HepG2 (cell line): ENCODE results near the gene CYSRT1. TPM values are rescaled to one million over a fixed set of nuclear protein-coding genes. Genes with fewer than 3 reads are reported as not detected.

Experiments used
- DMTF1 ChIP-seq: sonication (generic); formaldehyde crosslinking; IDR thresholded peaks from 2 replicates; pipeline ENCODE4 v1.4.0; 2020; ENCODE audit warnings: mild to moderate bottlenecking, missing genetic modification reagents
- E2F5 ChIP-seq: sonication (generic); formaldehyde crosslinking; conservative IDR thresholded peaks from 2 replicates; pipeline ENCODE4 v1.4.0; 2020; ENCODE audit warnings: missing genetic modification reagents
- ERF ChIP-seq: IDR thresholded peaks from 2 replicates; pipeline ENCODE4 v1.6.1; 2018; ENCODE audit warnings: missing biosample characterization, missing genetic modification reagents
- GZF1 ChIP-seq: sonication (generic); formaldehyde crosslinking; IDR thresholded peaks from 2 replicates; pipeline ENCODE4 v1.5.1; 2020; ENCODE audit warnings: mild to moderate bottlenecking, missing genetic modification reagents
- HMGA1 ChIP-seq: sonication (generic); formaldehyde crosslinking; conservative IDR thresholded peaks from 2 replicates; pipeline ENCODE4 v1.4.0; 2020; ENCODE audit warnings: missing genetic modification reagents
- HNF1A ChIP-seq, 2 experiments: sonication (generic) in 1 of 2; formaldehyde crosslinking in 1 of 2; IDR thresholded peaks; 2 replicates each; pipeline versions ENCODE4 v1.4.0 to v1.6.1; 2016 to 2020; ENCODE audit warnings: borderline replicate concordance in 1 of 2, low read depth in 1 of 2, mild to moderate bottlenecking in 1 of 2, missing genetic modification reagents in 1 of 2
- MEIS1 ChIP-seq: sonication (generic); formaldehyde crosslinking; IDR thresholded peaks from 2 replicates; pipeline ENCODE4 v1.9.0; 2021; ENCODE audit warnings: mild to moderate bottlenecking, missing genetic modification reagents, moderate library complexity, borderline replicate concordance
- NCOA5 ChIP-seq: sonication (generic); formaldehyde crosslinking; IDR thresholded peaks from 2 replicates; pipeline ENCODE4 v1.4.0; 2020; ENCODE audit warnings: missing genetic modification reagents
- SOX5 ChIP-seq: IDR thresholded peaks from 2 replicates; pipeline ENCODE4 v1.6.1; 2016; ENCODE audit warnings: borderline replicate concordance
- SP1 ChIP-seq, 2 experiments: fragments of 450-650 bp in 1 of 2; sonication (generic) in 1 of 2; formaldehyde crosslinking in 1 of 2; IDR thresholded peaks; 2 replicates each; pipeline versions ENCODE4 v1.4.0 to v1.6.1; 2016 to 2020; ENCODE audit warnings: missing genetic modification reagents in 1 of 2
- TOPORS ChIP-seq: sonication (generic); formaldehyde crosslinking; IDR thresholded peaks from 2 replicates; pipeline ENCODE4 v1.8.0; 2023; ENCODE audit warnings: mild to moderate bottlenecking, missing genetic modification reagents
- ZKSCAN8 ChIP-seq: IDR thresholded peaks from 2 replicates; pipeline ENCODE4 v1.6.1; 2016; ENCODE audit warnings: borderline replicate concordance, missing genetic modification reagents, missing compliant biosample characterization
- ZNF484 ChIP-seq: sonication (generic); formaldehyde crosslinking; IDR thresholded peaks from 2 replicates; pipeline ENCODE4 v1.5.1; 2020; ENCODE audit warnings: mild to moderate bottlenecking, low read depth, missing genetic modification reagents, borderline replicate concordance
- ZNF549 ChIP-seq: sonication (generic); formaldehyde crosslinking; IDR thresholded peaks from 2 replicates; pipeline ENCODE4 v1.5.0; 2020; ENCODE audit warnings: missing genetic modification reagents
- ZNF563 ChIP-seq: sonication (generic); formaldehyde crosslinking; IDR thresholded peaks from 2 replicates; pipeline ENCODE4 v1.8.0; 2022; ENCODE audit warnings: mild to moderate bottlenecking, moderate library complexity, missing genetic modification reagents
- ZNF652 ChIP-seq: IDR thresholded peaks from 2 replicates; pipeline ENCODE4 v1.6.1; 2016; ENCODE audit warnings: low read depth, borderline replicate concordance
- ZNF792 ChIP-seq: IDR thresholded peaks from 2 replicates; pipeline ENCODE4 v1.6.1; 2016
- polyA plus RNA-seq, 8 experiments: library from polyadenylated mRNA; depleted of rRNA in 3 of 8; stranded (reverse) in 7 of 8; unstranded in 1 of 8; fragments of >200 nt; fragmentation: Illumina TruSeq in 4 of 8; extraction: Trizol in 4 of 8; gene quantifications; 2 replicates each; pipeline versions ENCODE4 v1.2.1 to v1.2.3, GENCODE V29; 2011 to 2016; ENCODE audit warnings: low read depth in 4 of 8, missing spikeins in 1 of 8, mixed read lengths in 1 of 8; ENCODE audit not compliant: insufficient read depth in 1 of 8
- total RNA-seq, 5 experiments: library from RNA; depleted of rRNA; stranded (reverse); fragments of >200 nt; fragmentation: Illumina TruSeq; extraction: Trizol; gene quantifications; 2 replicates each; pipeline ENCODE4 v1.2.3, GENCODE V29; 2016; ENCODE audit warnings: low read depth in 1 of 5
- TF ChIP-seq, protein P1 (sequence below): sonication (generic); formaldehyde crosslinking; IDR thresholded peaks from 2 replicates; pipeline ENCODE4 v1.8.1; 2023; ENCODE audit warnings: mild to moderate bottlenecking, inconsistent platforms, moderate library complexity, missing genetic modification reagents, borderline replicate concordance
- TF ChIP-seq, protein P2 (sequence below): sonication (generic); formaldehyde crosslinking; IDR thresholded peaks from 2 replicates; pipeline ENCODE4 v1.8.1; 2023; ENCODE audit warnings: mild to moderate bottlenecking, moderate library complexity, missing genetic modification reagents

Gene CYSRT1
- total and polyA plus RNA-seq, 2 of the 13 experiments (the other 11 are each of a cell fraction or from before 2014, with no cell fraction given), result 1.5 to 2.1 TPM

DNA sequence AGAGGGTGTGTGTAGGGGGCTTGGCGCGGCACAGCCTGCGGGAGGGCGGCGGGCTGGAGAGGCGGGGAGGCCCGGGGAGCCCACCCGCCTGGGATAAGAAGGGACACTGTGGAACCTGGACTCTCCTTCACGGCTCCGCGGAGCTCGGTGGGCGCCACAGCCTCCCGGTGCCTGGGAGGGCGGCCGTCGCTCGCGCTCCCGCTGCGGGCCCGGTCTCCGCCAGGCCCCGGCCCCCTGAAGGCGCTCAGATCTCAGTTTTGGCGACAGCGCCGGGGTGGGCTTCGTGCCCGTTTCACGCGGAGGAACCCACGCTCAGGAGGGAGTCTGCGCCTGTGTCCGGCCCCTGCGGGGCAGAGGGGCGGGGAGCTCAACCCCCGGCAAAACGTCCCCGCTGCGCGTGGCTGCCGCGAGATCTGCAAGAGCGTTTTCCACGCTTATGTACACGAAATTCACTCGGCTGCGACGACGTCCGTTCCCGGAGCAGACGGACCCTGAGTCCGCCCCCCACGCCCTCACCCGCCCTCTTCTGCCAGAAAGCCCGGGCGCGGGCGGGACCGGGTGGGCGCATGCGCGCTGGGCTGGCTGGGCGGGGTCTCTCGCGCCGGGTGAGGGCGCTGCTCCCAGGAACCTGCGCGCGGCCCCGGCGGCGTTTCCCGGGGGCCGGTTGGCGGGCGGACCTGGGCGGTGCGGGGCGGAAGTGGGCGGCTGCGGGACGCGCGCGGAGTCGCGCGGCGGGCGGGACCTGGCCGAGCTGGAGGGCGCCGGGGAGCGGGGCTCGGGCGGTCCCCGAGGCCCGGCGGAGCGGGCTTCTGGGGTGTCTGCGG lies 29.9 kb downstream of the CYSRT1 start, which contains the start of gene NELFB (continued):
- TF ChIP-seq ZNF792 (CRISPR knock-in tag) (no peak), MEIS1 (CRISPR knock-in tag) (no peak), TOPORS (peak; percentile 40; the same call in 1 of the 2 replicates), ZNF652 (CRISPR knock-in tag) (no peak), NCOA5 (CRISPR knock-in tag) (no peak), E2F5 (CRISPR knock-in tag) (no peak), ZNF484 (CRISPR knock-in tag) (no peak), DMTF1 (CRISPR knock-in tag) (no peak), HMGA1 (CRISPR knock-in tag) (no peak), ERF (CRISPR knock-in tag) (peak; percentile 60), ZNF563 (peak; percentile 50; the same call in 1 of the 2 replicates), SOX5 (CRISPR knock-in tag) (peak; percentile 21; the same call in 1 of the 2 replicates), GZF1 (CRISPR knock-in tag) (no peak), HNF1A (IDR thresholded peaks at IDR 0.05; ENCODE audit: low read depth) (no peak), HNF1A (CRISPR knock-in tag; IDR thresholded peaks at IDR 0.05; ENCODE audit: borderline replicate concordance) (no peak), SP1 (IDR thresholded peaks at IDR 0.05) (no peak), SP1 (CRISPR knock-in tag; IDR thresholded peaks at IDR 0.05) (peak; percentile 82), ZKSCAN8 (CRISPR knock-in tag) (no peak), ZNF549 (CRISPR knock-in tag) (no peak)
- TF ChIP-seq, protein P1, sequence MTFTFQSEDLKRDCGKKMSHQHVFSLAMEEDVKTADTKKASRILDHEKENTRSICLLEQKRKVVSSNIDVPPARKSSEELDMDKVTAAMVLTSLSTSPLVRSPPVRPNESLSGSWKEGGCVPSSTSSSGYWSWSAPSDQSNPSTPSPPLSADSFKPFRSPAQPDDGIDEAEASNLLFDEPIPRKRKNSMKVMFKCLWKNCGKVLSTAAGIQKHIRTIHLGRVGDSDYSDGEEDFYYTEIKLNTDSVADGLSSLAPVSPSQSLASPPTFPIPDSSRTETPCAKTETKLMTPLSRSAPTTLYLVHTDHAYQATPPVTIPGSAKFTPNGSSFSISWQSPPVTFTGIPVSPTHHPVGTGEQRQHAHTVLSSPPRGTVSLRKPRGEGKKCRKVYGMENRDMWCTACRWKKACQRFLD, result no peak
- TF ChIP-seq, protein P2, sequence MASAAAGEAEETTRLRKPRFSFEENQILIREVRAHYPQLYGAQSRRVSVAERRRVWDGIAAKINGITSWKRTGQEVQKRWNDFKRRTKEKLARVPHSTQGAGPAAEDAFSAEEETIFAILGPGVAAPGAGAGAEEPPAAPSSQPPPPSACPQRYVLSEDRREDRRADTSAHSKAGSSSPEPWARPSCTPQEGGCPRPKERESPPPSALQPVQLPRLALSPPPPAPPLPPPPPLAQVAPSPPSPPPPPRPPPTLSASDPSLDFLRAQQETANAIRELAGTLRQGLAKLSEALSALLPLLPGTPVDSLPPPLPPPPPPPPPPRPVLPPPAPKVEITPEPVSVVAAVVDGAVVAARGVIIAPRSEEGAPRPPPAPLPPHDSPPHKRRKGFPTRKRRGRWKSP, result 0 out of 2 replicates have a peak, but pooled peaks have one; percentile 58
